CD4-positive, alpha-beta T cell (primary cell): Measurements from ENCODE around the gene PNRC1. TPM values are rescaled to one million over a fixed set of nuclear protein-coding genes. Genes with fewer than 3 reads are reported as not detected.

Experiments used
- ATAC-seq: fragments of 200-7000 bp; cut with Tn5 transposase; one replicate; pipeline ENCODE4 v1.10.0; 2022; ENCODE audit warnings: mild to moderate bottlenecking; ENCODE audit not compliant: poor library complexity
- CTCF ChIA-PET: fragments of 350-600 bp; sonication (Branson Sonifier 250); formaldehyde crosslinking; loops from one replicate; lab custom pipeline; 2021; ENCODE audit warnings: antibody characterized with exemption, inconsistent platforms; lab: Charles Lee
- POLR2A ChIA-PET: fragments of 350-600 bp; sonication (Branson Sonifier 250); formaldehyde crosslinking; loops from one replicate; lab custom pipeline; 2021; ENCODE audit warnings: antibody characterized with exemption, inconsistent platforms; lab: Charles Lee
- DNase-seq, 14 experiments: peaks; one replicate each; pipeline ENCODE4 v3.0.0-alpha.2; 2013 to 2020; ENCODE audit warnings: mixed read lengths in 2 of 14
- H3K27ac ChIP-seq, 2 donors: one replicate each; pipeline versions ENCODE4 v1.5.1 to v1.7.0; 2013; ENCODE audit warnings: low read length in 2 of 2, low read depth in 1 of 2, mild to moderate bottlenecking in 1 of 2
- H3K27me3 ChIP-seq, 2 experiments: 1 replicate in 1 of 2; 2 replicates in 1 of 2; pipeline versions ENCODE4 v1.6.1 to v1.7.0; 2013; ENCODE audit warnings: low read length in 2 of 2, control low read depth in 1 of 2, mild to moderate bottlenecking in 1 of 2, moderate library complexity in 1 of 2; ENCODE audit not compliant: insufficient read depth in 2 of 2, control insufficient read depth in 1 of 2
- H3K36me3 ChIP-seq: one replicate; pipeline ENCODE4 v1.6.1; 2013; ENCODE audit warnings: low read length, control low read depth; ENCODE audit not compliant: insufficient read depth
- H3K4me1 ChIP-seq: one replicate; pipeline ENCODE4 v1.6.1; 2013; ENCODE audit warnings: low read length, control low read depth; ENCODE audit not compliant: insufficient read depth
- H3K4me3 ChIP-seq: one replicate; pipeline ENCODE4 v1.5.1; 2013; ENCODE audit warnings: mild to moderate bottlenecking, low read length, moderate library complexity
- H3K9me3 ChIP-seq, 2 experiments: 1 replicate in 1 of 2; 2 replicates in 1 of 2; pipeline versions ENCODE4 v1.6.1 to v1.7.0; 2013; ENCODE audit warnings: low read length in 2 of 2, mild to moderate bottlenecking in 2 of 2, control low read depth in 1 of 2, moderate library complexity in 1 of 2; ENCODE audit not compliant: control insufficient read depth in 1 of 2, insufficient read depth in 1 of 2
- H3K27ac Mint-ChIP-seq: one replicate; pipeline ENCODE4 v1.8.0; 2020; ENCODE audit warnings: mixed read lengths
- H3K27me3 Mint-ChIP-seq: one replicate; pipeline ENCODE4 v1.8.0; 2021; ENCODE audit warnings: mixed read lengths
- H3K36me3 Mint-ChIP-seq: one replicate; pipeline ENCODE4 v1.8.0; 2021; ENCODE audit warnings: low read depth, mixed read lengths
- H3K4me1 Mint-ChIP-seq: one replicate; pipeline ENCODE4 v1.8.0; 2021; ENCODE audit warnings: low read depth, mixed read lengths
- H3K4me3 Mint-ChIP-seq: one replicate; pipeline ENCODE4 v1.8.0; 2020; ENCODE audit warnings: mild to moderate bottlenecking, mixed read lengths
- H3K9me3 Mint-ChIP-seq: one replicate; pipeline ENCODE4 v1.8.0; 2020; ENCODE audit warnings: mixed read lengths
- CTCF ChIP-seq: fragments of 200-600 bp; IDR thresholded peaks from one replicate; pipeline ENCODE4 v1.8.0; 2022; ENCODE audit warnings: antibody characterized with exemption, mild to moderate bottlenecking
- intact Hi-C, 2 experiments: fragments of 100-400 bp; cut with DNase I in 1 of 2; cut with micrococcal nuclease in 1 of 2; formaldehyde crosslinking; loops; one replicate each; pipeline versions ENCODE4 v1.15.1 to v1.9.0; 2023 to 2025; cut with DNase I, micrococcal nuclease
- total RNA-seq, 174 experiments: library from RNA in 2 of 174; stranded (reverse) in 2 of 174; gene quantifications; one replicate each; pipeline ENCODE4 v1.2.3 and lab custom pipeline; 2021 to 2026

The PNRC1 gene
- total RNA-seq, 2 experiments from 2014 or later: 974 to 1,023 TPM

- Histone ChIP-seq H3K4me1 (peaks cover 2% of the 10 kb centered on the region), H3K27ac (no peak overlapping the region), H3K27me3 (peaks cover 2 to 5% of the 10 kb centered on the region in 2 experiments), H3K9me3 (no peaks in the 10 kb centered on the region), H3K36me3 (no peaks in the 10 kb centered on the region), H3K4me3 (no peak overlapping the region)
- no peak overlapping the region for H3K4me3 Mint-ChIP-seq
- H3K9me3 Mint-ChIP-seq: no peaks in the 10 kb centered on the region
- ChIA-PET CTCF (no interaction called here), POLR2A (no interaction called here)
- peaks cover 4% of the 10 kb centered on the region for H3K4me1 Mint-ChIP-seq
- no peak for TF ChIP-seq CTCF
- no peak overlapping the region for H3K27ac Mint-ChIP-seq
- ATAC-seq (no peak), DNase-seq (no peak)
- peaks cover 15% of the 10 kb centered on the region for H3K27me3 Mint-ChIP-seq
- no peaks in the 10 kb centered on the region for H3K36me3 Mint-ChIP-seq
- intact Hi-C loops: no loop called here
Measured at GRCh38 chr6:89111933-89112332, 31.4 kb downstream of the PNRC1 start.

- no peaks in the 10 kb centered on the region for H3K36me3 Mint-ChIP-seq
- DNase-seq (no peak), ATAC-seq (no peak)
- H3K4me3 Mint-ChIP-seq: peak overlapping the region; percentile 82
- peaks cover 8% of the 10 kb centered on the region for H3K4me1 Mint-ChIP-seq
- H3K27ac Mint-ChIP-seq: no peak overlapping the region
- intact Hi-C loops: no loop called here
- Histone ChIP-seq H3K9me3 (no peaks in the 10 kb centered on the region), H3K36me3 (no peaks in the 10 kb centered on the region), H3K27me3 (peaks cover 4 to 5% of the 10 kb centered on the region in 2 experiments), H3K4me1 (peaks cover 11% of the 10 kb centered on the region), H3K4me3 (no peak overlapping the region), H3K27ac (no peak overlapping the region)
- no peaks in the 10 kb centered on the region for H3K9me3 Mint-ChIP-seq
- ChIA-PET CTCF (interaction anchor here (0.7 kb wide), 1 partner anchor 1650 kb away, joined by 3 read pairs; no protein-coding TSS in a partner anchor), POLR2A (interaction anchor here (0.6 to 3.6 kb wide), 4 partner anchors 28 to 36 kb away, joined by 4 to 50 read pairs (median 6); partner anchors contain the start of genes PM20D2 and PNRC1)
- TF ChIP-seq CTCF: no peak
- peaks cover 19% of the 10 kb centered on the region for H3K27me3 Mint-ChIP-seq
Measured at GRCh38 chr6:89116702-89117101, 36.2 kb downstream of the PNRC1 start.

GRCh38 chr6:89117211-89118108 lies 36.9 kb downstream of the PNRC1 start, which contains the start of gene SRSF12:
TSS of gene SRSF12 (minus strand) at chr6:89118071. CDS start at chr6:89117887, 184 bp downstream.
- peaks cover 19% of the 10 kb centered on the region for H3K27me3 Mint-ChIP-seq
- no peaks in the 10 kb centered on the region for H3K9me3 Mint-ChIP-seq
- Histone ChIP-seq H3K27ac (no peak within 1 kb of the TSS), H3K4me3 (peak within 1 kb of the TSS; percentile 48), H3K36me3 (no peaks in the 10 kb centered on the region), H3K27me3 (peaks cover 4 to 5% of the 10 kb centered on the region in 2 experiments), H3K9me3 (no peaks in the 10 kb centered on the region), H3K4me1 (peaks cover 11% of the 10 kb centered on the region)
- peak in 12 of 14 experiments; percentile 5 to 68 (median 24) for DNase-seq
- H3K27ac Mint-ChIP-seq: no peak within 1 kb of the TSS
- no peak for TF ChIP-seq CTCF
- peaks cover 8% of the 10 kb centered on the region for H3K4me1 Mint-ChIP-seq
- ATAC-seq: peak; percentile 79
- ChIA-PET CTCF (interaction anchor here (0.7 kb wide), 1 partner anchor 1651 kb away, joined by 3 read pairs; no protein-coding TSS in a partner anchor), POLR2A (interaction anchor here (0.6 to 3.6 kb wide), 3 partner anchors 28 to 37 kb away, joined by 4 to 50 read pairs (median 8); partner anchors contain the start of genes PM20D2 and PNRC1)
- peak within 1 kb of the TSS; percentile 82 for H3K4me3 Mint-ChIP-seq
- no peaks in the 10 kb centered on the region for H3K36me3 Mint-ChIP-seq
- intact Hi-C loops: no loop called here
